Chondrocyte (in vitro differentiated cells): Measurements from ENCODE around the gene SMIM9. TPM values are rescaled to one million over a fixed set of nuclear protein-coding genes. Genes with fewer than 3 reads are reported as not detected.

Source experiments
- DNase-seq: peaks from one replicate; pipeline ENCODE4 v3.0.0; 2021; ENCODE audit warnings: mixed read lengths, low spot score
- H3K27ac Mint-ChIP-seq: one replicate; pipeline ENCODE4 v1.8.0; 2021; ENCODE audit warnings: mild to moderate bottlenecking, moderate library complexity, mixed read lengths; ENCODE audit not compliant: unreplicated experiment
- H3K27me3 Mint-ChIP-seq: 2 replicates; pipeline ENCODE4 v1.8.0; 2021; ENCODE audit warnings: low read depth, mixed read lengths
- H3K36me3 Mint-ChIP-seq: 2 replicates; pipeline ENCODE4 v1.8.0; 2021; ENCODE audit warnings: low read depth, mixed read lengths
- H3K4me1 Mint-ChIP-seq: 2 replicates; pipeline ENCODE4 v1.8.0; 2021; ENCODE audit warnings: low read depth, mild to moderate bottlenecking, mixed read lengths
- H3K4me3 Mint-ChIP-seq: one replicate; pipeline ENCODE4 v1.8.0; 2021; ENCODE audit warnings: mild to moderate bottlenecking, moderate library complexity, mixed read lengths; ENCODE audit not compliant: unreplicated experiment
- H3K9me3 Mint-ChIP-seq: 2 replicates; pipeline ENCODE4 v1.8.0; 2021; ENCODE audit warnings: low read depth, mixed read lengths
- CTCF ChIP-seq: fragments of 200-600 bp; sonication (generic); IDR thresholded peaks from 2 replicates; pipeline ENCODE4 v1.5.0; 2021; ENCODE audit warnings: antibody characterized with exemption, mild to moderate bottlenecking, moderate library complexity
- total RNA-seq: library from RNA; stranded (reverse); gene quantifications from 3 replicates; pipeline ENCODE4 v1.2.1, GENCODE V29; 2021

The SMIM9 gene
- total RNA-seq, 1 donor from 2014 or later: not detected

- Mint-ChIP-seq H3K36me3 (no peaks in the 10 kb centered on the region), H3K9me3 (peaks cover 33% of the 10 kb centered on the region), H3K27me3 (no peaks in the 10 kb centered on the region), H3K27ac (peak within 1 kb of the TSS; percentile 88), H3K4me3 (peak within 1 kb of the TSS; percentile 87), H3K4me1 (peaks cover 16% of the 10 kb centered on the region)
- DNase-seq: no peak
- no peak for TF ChIP-seq CTCF
Observed at GRCh38 chrX:154804957-154805695, 29.3 kb downstream of the SMIM9 start, which contains the start of gene MPP1. Gene MPP1 (minus strand): TSS chrX:154805485. CDS start chrX:154805373, 112 bp downstream.

- Mint-ChIP-seq H3K4me3 (peak overlapping the region; percentile 87), H3K36me3 (no peaks in the 10 kb centered on the region), H3K9me3 (peaks cover 36% of the 10 kb centered on the region), H3K27ac (no peak overlapping the region), H3K27me3 (no peaks in the 10 kb centered on the region), H3K4me1 (peaks cover 23% of the 10 kb centered on the region)
- no peak for TF ChIP-seq CTCF
- DNase-seq: no peak
Observed at GRCh38 chrX:154804261-154804956, 30.1 kb downstream of the SMIM9 start.

GRCh38 chrX:154802947-154803346 is 31.5 kb downstream of the SMIM9 start:
- no peak overlapping the region for H3K27ac Mint-ChIP-seq
- no peak for TF ChIP-seq CTCF
- no peaks in the 10 kb centered on the region for H3K36me3 Mint-ChIP-seq
- peaks cover 28% of the 10 kb centered on the region for H3K9me3 Mint-ChIP-seq
- no peak for DNase-seq
- no peaks in the 10 kb centered on the region for H3K27me3 Mint-ChIP-seq
- H3K4me3 Mint-ChIP-seq: no peak overlapping the region
- peaks cover 32% of the 10 kb centered on the region for H3K4me1 Mint-ChIP-seq

- no peak overlapping the region for H3K27ac Mint-ChIP-seq
- DNase-seq: no peak
- H3K9me3 Mint-ChIP-seq: peaks cover 10% of the 10 kb centered on the region
- no peak for TF ChIP-seq CTCF
- peaks cover 36% of the 10 kb centered on the region for H3K4me1 Mint-ChIP-seq
- no peaks in the 10 kb centered on the region for H3K36me3 Mint-ChIP-seq
- H3K27me3 Mint-ChIP-seq: no peaks in the 10 kb centered on the region
- no peak overlapping the region for H3K4me3 Mint-ChIP-seq
Observed at GRCh38 chrX:154800478-154801210, 33.8 kb downstream of the SMIM9 start.
